Psoas muscle (tissue), 8 donors: Measurements from ENCODE around the gene OPN1LW. TPM values are rescaled to one million over a fixed set of nuclear protein-coding genes. Genes with fewer than 3 reads are reported as not detected.

Source experiments
- ATAC-seq, 4 donors: fragments of 200-7000 bp; cut with Tn5 transposase; one replicate each; pipeline ENCODE4 v1.9.1; 2020; ENCODE audit warnings: moderate library complexity in 3 of 4, mild to moderate bottlenecking in 2 of 4
- DNase-seq, 2 donors: peaks; one replicate each; pipeline ENCODE4 v3.0.0-alpha.2; 2020
- H3K27ac ChIP-seq: fragments of 200-600 bp; one replicate; pipeline ENCODE4 v1.8.0; 2022
- H3K27me3 ChIP-seq, 3 donors: fragments of 200-600 bp in 1 of 3; one replicate each; pipeline versions ENCODE4 v1.6.1 to v1.8.0; 2013 to 2022; ENCODE audit warnings: low read length in 2 of 3, mild to moderate bottlenecking in 2 of 3, moderate library complexity in 1 of 3; ENCODE audit not compliant: insufficient read depth in 3 of 3
- H3K36me3 ChIP-seq, 2 donors: fragments of 200-600 bp in 1 of 2; one replicate each; pipeline versions ENCODE4 v1.6.1 to v1.8.0; 2013 to 2022; ENCODE audit warnings: low read depth in 1 of 2, mild to moderate bottlenecking in 1 of 2, moderate library complexity in 1 of 2; ENCODE audit not compliant: insufficient read depth in 1 of 2
- H3K4me1 ChIP-seq: fragments of 200-600 bp; one replicate; pipeline ENCODE4 v1.8.0; 2022
- H3K4me3 ChIP-seq: fragments of 200-600 bp; one replicate; pipeline ENCODE4 v1.8.0; 2022; ENCODE audit warnings: mild to moderate bottlenecking
- H3K9me3 ChIP-seq: fragments of 200-600 bp; one replicate; pipeline ENCODE4 v1.8.0; 2022
- CTCF ChIP-seq: fragments of 200-600 bp; IDR thresholded peaks from one replicate; pipeline ENCODE4 v1.8.0; 2022; ENCODE audit warnings: antibody characterized with exemption
- WGBS, 3 donors: extraction: QIAGEN DNeasy Blood & Tissue Kit; methylation state at CpG; one replicate each; pipeline versions ENCODE4 v1.1.6 to v1.1.7; 2013; 5-methylcytosine and 5-hydroxymethylcytosine counted together
- intact Hi-C, 2 donors: fragments of 100-400 bp; cut with DNase I; formaldehyde crosslinking; loops; one replicate each; pipeline versions ENCODE4 v1.11.0 to v1.14.2; 2022
- polyA plus RNA-seq, 3 donors: library from polyadenylated mRNA; stranded (reverse); fragments of 200-250 nt; gene quantifications; one replicate each; pipeline ENCODE4 v1.2.3, GENCODE V29; 2013
- total RNA-seq, 4 donors: library from RNA; stranded (reverse); fragmentation: NEBNext Ultra II Directional in 2 of 4; extraction: Animal tissue kit (Norgen Biotek cat#: 25700) in 2 of 4; gene quantifications; one replicate each; pipeline versions ENCODE4 v1.2.1 to v1.2.4, GENCODE V29; 2021 to 2023
- donor health status: healthy with polysubstance abuse.
- donor health status: DM: no; HTN: no; CAD: no; lungs with moderate emphysema.
- donor health status: Bipolar disorder and iron deficiency.
- donor health status: healthy.
- donor health status: DM: yes; HTN: yes; CAD: no.
- donor health status: DM: no; HTN: no; CAD: no.
- donor health status: DM: no; HTN: no; CAD: no.
- donor health status: DM: yes; HTN: yes; CAD: no.

The OPN1LW gene
- total and polyA plus RNA-seq, 7 donors: 0.13 TPM; not detected in 6

GRCh38 chrX:154097589-154098541 lies 46.2 kb upstream of the OPN1LW start, which contains the start of gene MECP2:
TSS of gene MECP2 (minus strand) at chrX:154097717.
- peaks cover 14% of the 10 kb centered on the region for H3K4me1 ChIP-seq
- intact Hi-C loops: loop anchor here in 1 of 2 donors (5.0 kb wide), 1 partner anchor 41 kb away; no protein-coding TSS in a partner anchor
- peak within 1 kb of the TSS; percentile 74 for H3K4me3 ChIP-seq
- peaks cover 0 to 14% (median 0%) of the 10 kb centered on the region in 3 donors for H3K27me3 ChIP-seq
- H3K36me3 ChIP-seq: no peaks in the 10 kb centered on the region
- ATAC-seq: peak; percentile 88 to 94 (median 92)
- peak; percentile 91 to 95 for DNase-seq
- no peaks in the 10 kb centered on the region for H3K9me3 ChIP-seq
- H3K27ac ChIP-seq: peak within 1 kb of the TSS; percentile 91
- 3 to 35% (median 8%) methylated on average over 27 to 61 of the region's 75 CpGs for WGBS, 3 donors
- no peak for TF ChIP-seq CTCF

- TF ChIP-seq CTCF: no peak
- Histone ChIP-seq H3K27ac (peak overlapping the region; percentile 77), H3K27me3 (peaks cover 0 to 14% (median 0%) of the 10 kb centered on the region in 3 donors), H3K9me3 (no peaks in the 10 kb centered on the region), H3K36me3 (no peaks in the 10 kb centered on the region), H3K4me3 (peak overlapping the region; percentile 58), H3K4me1 (peaks cover 9% of the 10 kb centered on the region)
- WGBS, 3 donors: 38 to 58% (median 46%) methylated on average over 2 of the region's 2 CpGs
- DNase-seq (no peak), ATAC-seq (no peak)
- intact Hi-C loops: loop anchor here in 1 of 2 donors (5.0 kb wide), 1 partner anchor 41 kb away; no protein-coding TSS in a partner anchor
Observed at GRCh38 chrX:154098551-154098950, 45.5 kb upstream of the OPN1LW start.

- no peak for DNase-seq
- Histone ChIP-seq H3K4me3 (no peak overlapping the region), H3K4me1 (no peaks in the 10 kb centered on the region), H3K27me3 (peaks cover 0 to 13% (median 0%) of the 10 kb centered on the region in 3 donors), H3K36me3 (no peaks in the 10 kb centered on the region), H3K9me3 (no peaks in the 10 kb centered on the region), H3K27ac (no peak overlapping the region)
- ATAC-seq: no peak
- WGBS, 3 donors: 58 to 74% (median 71%) methylated on average over 6 of the region's 6 CpGs
- intact Hi-C loops: no loop called here
- no peak for TF ChIP-seq CTCF
Observed at GRCh38 chrX:154113729-154114128, 30.3 kb upstream of the OPN1LW start.

- ATAC-seq (no peak), DNase-seq (no peak)
- TF ChIP-seq CTCF: no peak
- Histone ChIP-seq H3K36me3 (no peaks in the 10 kb centered on the region), H3K27me3 (peaks cover 0 to 13% (median 0%) of the 10 kb centered on the region in 3 donors), H3K27ac (no peak overlapping the region), H3K9me3 (no peaks in the 10 kb centered on the region), H3K4me3 (no peak overlapping the region), H3K4me1 (no peaks in the 10 kb centered on the region)
- WGBS, 3 donors: 89 to 94% (median 93%) methylated on average over 5 of the region's 5 CpGs
- intact Hi-C loops: no loop called here
Observed at GRCh38 chrX:154114652-154115051, 29.4 kb upstream of the OPN1LW start.
